Caco-2 (cell line): ENCODE results near the gene SSX2IP. TPM values are rescaled to one million over a fixed set of nuclear protein-coding genes. Genes with fewer than 3 reads are reported as not detected.

ENCODE experiments used
- BruUV-seq: library from RNA; stranded (reverse); fragments of 400-500 nt; replicated peaks from 2 replicates; lab custom pipeline; 2021; lab: Mats Ljungman, UMichigan
- CTCF ChIA-PET: fragments of 300-600 bp; sonication (Branson Sonifier 250); formaldehyde crosslinking; loops from one replicate; lab custom pipeline; 2022; ENCODE audit warnings: antibody characterized with exemption; lab: Charles Lee
- POLR2A ChIA-PET: fragments of 300-600 bp; sonication (Branson Sonifier 250); formaldehyde crosslinking; loops from one replicate; lab custom pipeline; 2022; ENCODE audit warnings: antibody characterized with exemption; lab: Charles Lee
- DNase-seq, 2 experiments: peaks; one replicate each; pipeline versions ENCODE4 v3.0.0 to v3.0.0-alpha.2; 2020 to 2022
- H3K27me3 ChIP-seq: replicated peaks from 2 replicates; pipeline ENCODE4 v1.6.0; 2011; ENCODE audit warnings: low read length; ENCODE audit not compliant: control insufficient read depth, insufficient read depth
- H3K36me3 ChIP-seq: 2 replicates; pipeline ENCODE4 v1.5.1; 2011; ENCODE audit warnings: low read length; ENCODE audit not compliant: control insufficient read depth, insufficient read depth
- H3K4me1 ChIP-seq: fragments of 250-450 bp; sonication (Bioruptor Pico); 2 replicates; pipeline ENCODE4 v1.5.1; 2020; ENCODE audit warnings: mild to moderate bottlenecking
- H3K4me3 ChIP-seq: 2 replicates; pipeline ENCODE4 v1.5.1; 2011; ENCODE audit warnings: low read depth, mild to moderate bottlenecking, control low read depth, low read length
- H3K9me3 ChIP-seq: fragments of 250-450 bp; sonication (Bioruptor Pico); 2 replicates; pipeline ENCODE4 v1.5.1; 2020; ENCODE audit warnings: mild to moderate bottlenecking, moderate library complexity
- H3K27ac Mint-ChIP-seq: one replicate; pipeline ENCODE4 v1.8.0; 2022; ENCODE audit warnings: mixed read lengths; ENCODE audit not compliant: unreplicated experiment
- H3K27me3 Mint-ChIP-seq: one replicate; pipeline ENCODE4 v1.8.0; 2022; ENCODE audit warnings: mixed read lengths; ENCODE audit not compliant: insufficient read depth, unreplicated experiment
- H3K36me3 Mint-ChIP-seq: one replicate; pipeline ENCODE4 v1.8.0; 2022; ENCODE audit warnings: mild to moderate bottlenecking, mixed read lengths; ENCODE audit not compliant: insufficient read depth, unreplicated experiment
- H3K4me1 Mint-ChIP-seq: one replicate; pipeline ENCODE4 v1.8.0; 2022; ENCODE audit warnings: low read depth, mixed read lengths; ENCODE audit not compliant: unreplicated experiment
- H3K4me3 Mint-ChIP-seq: one replicate; pipeline ENCODE4 v1.8.0; 2022; ENCODE audit warnings: mild to moderate bottlenecking, moderate library complexity, mixed read lengths; ENCODE audit not compliant: unreplicated experiment
- H3K9me3 Mint-ChIP-seq: one replicate; pipeline ENCODE4 v1.8.0; 2022; ENCODE audit warnings: mixed read lengths; ENCODE audit not compliant: unreplicated experiment
- intact Hi-C: fragments of 100-400 bp; cut with micrococcal nuclease; formaldehyde crosslinking; loops from one replicate; pipeline ENCODE4 v1.10.0; 2022; ENCODE audit not compliant: unreplicated experiment
- total RNA-seq: library from RNA; stranded (reverse); gene quantifications from 2 replicates; pipeline ENCODE4 v1.2.3, GENCODE V29; 2022
- TF ChIP-seq, protein P1 (sequence below), 2 experiments: fragments of 200-600 bp in 1 of 2; IDR thresholded peaks; 1 replicate in 1 of 2; 2 replicates in 1 of 2; pipeline versions ENCODE4 v1.5.1 to v1.8.0; 2011 to 2022; ENCODE audit warnings: antibody characterized with exemption in 1 of 2, control low read depth in 1 of 2, inconsistent platforms in 1 of 2, low read depth in 1 of 2, low read length in 1 of 2, mild to moderate bottlenecking in 1 of 2, moderate library complexity in 1 of 2; ENCODE audit not compliant: insufficient read depth in 1 of 2, severe bottlenecking in 1 of 2, unreplicated experiment in 1 of 2

SSX2IP gene
- total RNA-seq, 1 experiment from 2014 or later: 15.3 TPM

DNA sequence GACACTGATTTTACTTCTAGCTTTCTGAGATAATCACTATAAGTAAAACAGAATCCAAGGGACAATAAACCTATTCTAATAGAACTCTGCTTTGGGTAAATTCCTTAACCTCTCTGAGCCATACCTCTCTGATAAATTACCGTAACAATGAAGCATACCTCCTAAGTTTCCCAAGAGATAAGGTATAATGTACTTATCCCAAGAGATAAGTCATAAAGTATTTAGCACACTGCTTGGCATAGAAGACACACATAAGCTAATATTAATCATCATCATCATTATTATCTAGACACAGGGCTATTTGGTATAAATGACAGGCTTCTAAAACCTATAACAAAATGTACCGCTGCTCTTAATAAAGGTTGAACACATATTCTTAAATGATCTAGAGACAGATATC is 16.2 kb downstream of the SSX2IP start:
- H3K9me3 ChIP-seq: no peaks in the 10 kb centered on the region
- Mint-ChIP-seq H3K36me3 (no peaks in the 10 kb centered on the region), H3K27ac (no peak overlapping the region), H3K4me3 (no peak overlapping the region), H3K27me3 (no peaks in the 10 kb centered on the region), H3K9me3 (no peaks in the 10 kb centered on the region), H3K4me1 (no peaks in the 10 kb centered on the region)
- no peak for DNase-seq
- H3K36me3 ChIP-seq: no peaks in the 10 kb centered on the region
- TF ChIP-seq, protein P1, sequence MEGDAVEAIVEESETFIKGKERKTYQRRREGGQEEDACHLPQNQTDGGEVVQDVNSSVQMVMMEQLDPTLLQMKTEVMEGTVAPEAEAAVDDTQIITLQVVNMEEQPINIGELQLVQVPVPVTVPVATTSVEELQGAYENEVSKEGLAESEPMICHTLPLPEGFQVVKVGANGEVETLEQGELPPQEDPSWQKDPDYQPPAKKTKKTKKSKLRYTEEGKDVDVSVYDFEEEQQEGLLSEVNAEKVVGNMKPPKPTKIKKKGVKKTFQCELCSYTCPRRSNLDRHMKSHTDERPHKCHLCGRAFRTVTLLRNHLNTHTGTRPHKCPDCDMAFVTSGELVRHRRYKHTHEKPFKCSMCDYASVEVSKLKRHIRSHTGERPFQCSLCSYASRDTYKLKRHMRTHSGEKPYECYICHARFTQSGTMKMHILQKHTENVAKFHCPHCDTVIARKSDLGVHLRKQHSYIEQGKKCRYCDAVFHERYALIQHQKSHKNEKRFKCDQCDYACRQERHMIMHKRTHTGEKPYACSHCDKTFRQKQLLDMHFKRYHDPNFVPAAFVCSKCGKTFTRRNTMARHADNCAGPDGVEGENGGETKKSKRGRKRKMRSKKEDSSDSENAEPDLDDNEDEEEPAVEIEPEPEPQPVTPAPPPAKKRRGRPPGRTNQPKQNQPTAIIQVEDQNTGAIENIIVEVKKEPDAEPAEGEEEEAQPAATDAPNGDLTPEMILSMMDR (IDR thresholded peaks at IDR 0.05; ENCODE audit: insufficient read depth in 1 of 2, low read depth in 1 of 2, low read length in 1 of 2, severe bottlenecking in 1 of 2, unreplicated experiment in 1 of 2): no peak
- H3K27me3 ChIP-seq: no peaks in the 10 kb centered on the region
- POLR2A ChIA-PET: no interaction called here
- BruUV-seq: no TSS peak
- H3K4me3 ChIP-seq: no peak overlapping the region
- intact Hi-C loops: no loop called here
- peaks cover 6% of the 10 kb centered on the region; the same call in 1 of the 2 replicates for H3K4me1 ChIP-seq
- CTCF ChIA-PET: no interaction called here

DNA sequence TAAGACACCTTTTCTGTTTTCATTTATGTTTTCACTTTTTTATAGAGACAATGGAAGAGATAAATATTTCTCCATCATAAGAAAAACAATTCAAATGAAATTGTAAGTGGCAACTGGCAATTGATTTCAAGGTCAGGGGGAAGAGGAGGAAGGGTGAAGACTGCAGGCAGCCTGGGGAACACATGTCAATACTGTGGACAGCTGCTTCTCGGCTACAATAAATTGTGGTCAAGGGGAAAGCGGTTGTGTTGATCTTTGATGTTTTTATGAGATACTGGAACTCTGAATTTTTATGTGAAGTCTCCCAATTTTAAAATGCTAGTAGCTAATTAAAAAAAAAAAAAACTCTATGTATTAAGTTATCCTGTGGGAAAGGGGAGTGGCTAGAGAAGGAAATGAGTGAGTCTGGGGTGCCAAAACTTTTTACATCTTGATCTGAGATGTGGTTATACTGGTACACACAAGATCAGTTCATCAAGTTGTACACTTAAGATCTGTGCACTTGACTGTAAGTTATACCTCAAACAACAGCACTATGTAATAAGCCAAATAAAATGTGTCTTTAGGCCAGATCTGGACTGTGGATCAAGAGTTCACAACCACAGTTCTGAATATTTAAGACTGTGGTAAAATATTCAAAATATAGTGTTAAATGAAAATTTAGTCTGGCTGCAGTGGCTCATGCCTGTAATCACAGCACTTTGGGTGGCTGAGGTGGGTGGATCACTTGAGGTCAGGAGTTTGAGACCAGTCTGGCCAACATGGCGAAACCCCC is 18.0 kb downstream of the SSX2IP start:
- no peak for DNase-seq
- TF ChIP-seq, protein P1 (IDR thresholded peaks at IDR 0.05; ENCODE audit: insufficient read depth in 1 of 2, low read depth in 1 of 2, low read length in 1 of 2, severe bottlenecking in 1 of 2, unreplicated experiment in 1 of 2): no peak
- no peaks in the 10 kb centered on the region for H3K9me3 Mint-ChIP-seq
- no peaks in the 10 kb centered on the region for H3K27me3 Mint-ChIP-seq
- peaks cover 6% of the 10 kb centered on the region; the same call in 1 of the 2 replicates for H3K4me1 ChIP-seq
- no peaks in the 10 kb centered on the region for H3K36me3 ChIP-seq
- H3K4me3 Mint-ChIP-seq: no peak overlapping the region
- BruUV-seq: no TSS peak
- H3K27me3 ChIP-seq: no peaks in the 10 kb centered on the region
- intact Hi-C loops: no loop called here
- H3K36me3 Mint-ChIP-seq: peaks cover 5% of the 10 kb centered on the region
- no peaks in the 10 kb centered on the region for H3K9me3 ChIP-seq
- CTCF ChIA-PET: no interaction called here
- POLR2A ChIA-PET: no interaction called here
- H3K27ac Mint-ChIP-seq: no peak overlapping the region
- H3K4me3 ChIP-seq: no peak overlapping the region
- H3K4me1 Mint-ChIP-seq: no peaks in the 10 kb centered on the region

DNA sequence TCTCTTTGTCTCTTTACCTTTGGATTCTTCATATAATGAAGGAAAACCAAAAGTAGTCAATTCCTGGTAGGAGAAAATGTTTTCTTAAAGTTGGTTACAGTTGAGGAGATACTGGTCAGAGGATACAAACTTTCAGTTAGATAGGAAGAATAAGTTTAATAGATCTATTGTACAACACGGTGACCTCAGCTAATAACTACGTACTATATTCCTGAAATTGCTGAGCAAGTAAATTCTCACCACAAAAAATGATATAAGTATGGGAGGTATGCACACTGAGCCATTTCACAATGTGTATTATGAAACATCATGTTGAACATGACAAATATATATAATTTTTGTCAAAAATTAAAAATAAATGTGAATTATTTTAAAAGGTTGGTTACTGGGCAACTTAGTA is 20.4 kb downstream of the SSX2IP start:
- CTCF ChIA-PET: no interaction called here
- H3K27me3 ChIP-seq: no peaks in the 10 kb centered on the region
- H3K27ac Mint-ChIP-seq: no peak overlapping the region
- H3K9me3 Mint-ChIP-seq: no peaks in the 10 kb centered on the region
- no peaks in the 10 kb centered on the region for H3K4me1 Mint-ChIP-seq
- peaks cover 2% of the 10 kb centered on the region; the same call in 1 of the 2 replicates for H3K4me1 ChIP-seq
- DNase-seq: no peak
- H3K36me3 ChIP-seq: no peaks in the 10 kb centered on the region
- no peaks in the 10 kb centered on the region for H3K27me3 Mint-ChIP-seq
- H3K9me3 ChIP-seq: no peaks in the 10 kb centered on the region
- H3K4me3 ChIP-seq: no peak overlapping the region
- POLR2A ChIA-PET: no interaction called here
- TF ChIP-seq, protein P1 (IDR thresholded peaks at IDR 0.05; ENCODE audit: insufficient read depth in 1 of 2, low read depth in 1 of 2, low read length in 1 of 2, severe bottlenecking in 1 of 2, unreplicated experiment in 1 of 2): no peak
- BruUV-seq: no TSS peak
- intact Hi-C loops: loop anchor here (5.0 kb wide), 1 partner anchor 267 kb away; no protein-coding TSS in a partner anchor
- no peak overlapping the region for H3K4me3 Mint-ChIP-seq
- peaks cover 5% of the 10 kb centered on the region for H3K36me3 Mint-ChIP-seq
